T-helper 2 cell treated with Interferon-gamma antibody and Interleukin-4, amounts not matched to agents 5 μg/mL and 100 μg/mL, for 36 hours (primary cell): Measurements from ENCODE around the gene HDLBP.

ENCODE experiments used
- DNase-seq: peaks from one replicate; pipeline ENCODE4 v3.0.0; 2021; ENCODE audit warnings: low spot score
- H3K27ac Mint-ChIP-seq: one replicate; pipeline ENCODE4 v1.8.0; 2021; ENCODE audit warnings: mild to moderate bottlenecking, mixed read lengths
- H3K27me3 Mint-ChIP-seq: one replicate; pipeline ENCODE4 v1.8.0; 2021; ENCODE audit warnings: low read depth, mixed read lengths
- H3K36me3 Mint-ChIP-seq: one replicate; pipeline ENCODE4 v1.8.0; 2021; ENCODE audit warnings: low read depth, mixed read lengths
- H3K4me1 Mint-ChIP-seq: one replicate; pipeline ENCODE4 v1.8.0; 2021; ENCODE audit warnings: low read depth, mixed read lengths
- H3K4me3 Mint-ChIP-seq: one replicate; pipeline ENCODE4 v1.8.0; 2022; ENCODE audit warnings: mild to moderate bottlenecking, moderate library complexity, mixed read lengths
- H3K9me3 Mint-ChIP-seq: one replicate; pipeline ENCODE4 v1.8.0; 2021; ENCODE audit warnings: mixed read lengths

The HDLBP gene

GRCh38 chr2:241187918-241188234 lies 127.6 kb downstream of the HDLBP start:
- H3K27ac Mint-ChIP-seq, result no peak overlapping the region
- no peaks in the 10 kb centered on the region for H3K36me3 Mint-ChIP-seq
- no peaks in the 10 kb centered on the region for H3K4me1 Mint-ChIP-seq
- no peak overlapping the region for H3K4me3 Mint-ChIP-seq
- H3K9me3 Mint-ChIP-seq, result no peaks in the 10 kb centered on the region
- no peaks in the 10 kb centered on the region for H3K27me3 Mint-ChIP-seq
- DNase-seq, result no peak

- H3K9me3 Mint-ChIP-seq, result no peaks in the 10 kb centered on the region
- DNase-seq, result no peak
- H3K36me3 Mint-ChIP-seq, result no peaks in the 10 kb centered on the region
- no peaks in the 10 kb centered on the region for H3K4me1 Mint-ChIP-seq
- H3K27ac Mint-ChIP-seq, result no peak overlapping the region
- no peaks in the 10 kb centered on the region for H3K27me3 Mint-ChIP-seq
- no peak overlapping the region for H3K4me3 Mint-ChIP-seq
Measured at GRCh38 chr2:241187101-241187917, 128.2 kb downstream of the HDLBP start.

- no peak for DNase-seq
- no peak overlapping the region for H3K27ac Mint-ChIP-seq
- H3K36me3 Mint-ChIP-seq, result no peaks in the 10 kb centered on the region
- no peak overlapping the region for H3K4me3 Mint-ChIP-seq
- no peaks in the 10 kb centered on the region for H3K9me3 Mint-ChIP-seq
- H3K27me3 Mint-ChIP-seq, result no peaks in the 10 kb centered on the region
- H3K4me1 Mint-ChIP-seq, result no peaks in the 10 kb centered on the region
Measured at GRCh38 chr2:241185961-241186360, 129.5 kb downstream of the HDLBP start.

GRCh38 chr2:241184901-241185300 lies 130.6 kb downstream of the HDLBP start:
- H3K27me3 Mint-ChIP-seq, result no peaks in the 10 kb centered on the region
- H3K4me1 Mint-ChIP-seq, result no peaks in the 10 kb centered on the region
- H3K27ac Mint-ChIP-seq, result no peak overlapping the region
- no peaks in the 10 kb centered on the region for H3K9me3 Mint-ChIP-seq
- no peak for DNase-seq
- no peaks in the 10 kb centered on the region for H3K36me3 Mint-ChIP-seq
- no peak overlapping the region for H3K4me3 Mint-ChIP-seq

GRCh38 chr2:241183221-241183620 lies 132.3 kb downstream of the HDLBP start:
- Mint-ChIP-seq H3K9me3 (no peaks in the 10 kb centered on the region), H3K27me3 (no peaks in the 10 kb centered on the region), H3K4me1 (peaks cover 4% of the 10 kb centered on the region), H3K36me3 (peaks cover 11% of the 10 kb centered on the region), H3K4me3 (no peak overlapping the region), H3K27ac (no peak overlapping the region)
- no peak for DNase-seq

- DNase-seq, result no peak
- Mint-ChIP-seq H3K4me1 (peaks cover 4% of the 10 kb centered on the region), H3K27me3 (no peaks in the 10 kb centered on the region), H3K9me3 (no peaks in the 10 kb centered on the region), H3K27ac (no peak overlapping the region), H3K4me3 (no peak overlapping the region), H3K36me3 (peaks cover 15% of the 10 kb centered on the region)
Measured at GRCh38 chr2:241182531-241183133, 132.8 kb downstream of the HDLBP start.

GRCh38 chr2:241182126-241182525 lies 133.3 kb downstream of the HDLBP start:
- peaks cover 4% of the 10 kb centered on the region for H3K4me1 Mint-ChIP-seq
- H3K36me3 Mint-ChIP-seq, result peaks cover 15% of the 10 kb centered on the region
- H3K27me3 Mint-ChIP-seq, result no peaks in the 10 kb centered on the region
- H3K27ac Mint-ChIP-seq, result no peak overlapping the region
- H3K9me3 Mint-ChIP-seq, result no peaks in the 10 kb centered on the region
- no peak for DNase-seq
- no peak overlapping the region for H3K4me3 Mint-ChIP-seq

GRCh38 chr2:241180495-241180894 lies 135.0 kb downstream of the HDLBP start:
- no peak for DNase-seq
- H3K4me1 Mint-ChIP-seq, result peaks cover 4% of the 10 kb centered on the region
- no peak overlapping the region for H3K27ac Mint-ChIP-seq
- H3K4me3 Mint-ChIP-seq, result no peak overlapping the region
- peaks cover 17% of the 10 kb centered on the region for H3K36me3 Mint-ChIP-seq
- no peaks in the 10 kb centered on the region for H3K27me3 Mint-ChIP-seq
- no peaks in the 10 kb centered on the region for H3K9me3 Mint-ChIP-seq

GRCh38 chr2:241179899-241180298 lies 135.6 kb downstream of the HDLBP start:
- peaks cover 4% of the 10 kb centered on the region for H3K4me1 Mint-ChIP-seq
- peak; percentile 53 for DNase-seq
- H3K4me3 Mint-ChIP-seq, result no peak overlapping the region
- H3K27ac Mint-ChIP-seq, result no peak overlapping the region
- no peaks in the 10 kb centered on the region for H3K27me3 Mint-ChIP-seq
- H3K36me3 Mint-ChIP-seq, result peaks cover 22% of the 10 kb centered on the region
- no peaks in the 10 kb centered on the region for H3K9me3 Mint-ChIP-seq

GRCh38 chr2:241178961-241179360 lies 136.5 kb downstream of the HDLBP start:
- peaks cover 27% of the 10 kb centered on the region for H3K36me3 Mint-ChIP-seq
- H3K9me3 Mint-ChIP-seq, result no peaks in the 10 kb centered on the region
- H3K27me3 Mint-ChIP-seq, result no peaks in the 10 kb centered on the region
- no peak for DNase-seq
- H3K27ac Mint-ChIP-seq, result no peak overlapping the region
- H3K4me3 Mint-ChIP-seq, result no peak overlapping the region
- H3K4me1 Mint-ChIP-seq, result peaks cover 4% of the 10 kb centered on the region

- no peak for DNase-seq
- H3K27ac Mint-ChIP-seq, result peak overlapping the region; percentile 31
- H3K4me1 Mint-ChIP-seq, result peaks cover 6% of the 10 kb centered on the region
- peaks cover 32% of the 10 kb centered on the region for H3K36me3 Mint-ChIP-seq
- no peak overlapping the region for H3K4me3 Mint-ChIP-seq
- H3K9me3 Mint-ChIP-seq, result no peaks in the 10 kb centered on the region
- H3K27me3 Mint-ChIP-seq, result no peaks in the 10 kb centered on the region
Measured at GRCh38 chr2:241177526-241178334, 137.7 kb downstream of the HDLBP start.
